ENCODE data around the gene MBNL2.

Gene MBNL2

GRCh38 chr13:97313551-97314260, 91.6 kb downstream of the MBNL2 start:
- no peaks in the 10 kb centered on the region for H3K9me2 ChIP-seq (replicated peaks; ENCODE audit: insufficient read depth, low read length)
- no peaks in the 10 kb centered on the region for H3K9me3 ChIP-seq (replicated peaks; ENCODE audit: insufficient read depth, low read length)
- peaks cover 20% of the 10 kb centered on the region for H3K79me2 ChIP-seq (ENCODE audit: low read length)
- no peak overlapping the region for H2AFZ ChIP-seq (ENCODE audit: low read length)
- H3K27ac ChIP-seq (ENCODE audit: low read length) = no peak overlapping the region
- H3K4me3 ChIP-seq (ENCODE audit: low read length) = no peak overlapping the region
- H3K27me3 ChIP-seq (replicated peaks; ENCODE audit: insufficient read depth, low read length) = no peaks in the 10 kb centered on the region
- TF ChIP-seq EZH2 (optimal IDR thresholded peaks at IDR 0.05; ENCODE audit: low read depth, low read length) = no peak
- no peak for TF ChIP-seq EZH2phosphoT487 (IDR thresholded peaks at IDR 0.05; ENCODE audit: low read length)
- TF ChIP-seq CTCF (IDR thresholded peaks at IDR 0.05; ENCODE audit: low read length) = no peak
- no peak overlapping the region for H3K9ac ChIP-seq (ENCODE audit: low read length)
- no peaks in the 10 kb centered on the region for H3K4me1 ChIP-seq (ENCODE audit: low read length)
- H3F3A ChIP-seq (ENCODE audit: insufficient read depth, low read length) = no peaks in the 10 kb centered on the region
- DNase-seq = no peak
- no peaks in the 10 kb centered on the region for H3K36me3 ChIP-seq (replicated peaks; ENCODE audit: insufficient read depth, low read length)
- no peak overlapping the region for H3K4me2 ChIP-seq (ENCODE audit: low read depth, low read length)
- H4K20me1 ChIP-seq (ENCODE audit: insufficient read depth, low read length) = no peaks in the 10 kb centered on the region

GRCh38 chr13:97316390-97316789, 94.3 kb downstream of the MBNL2 start:
- no peak for DNase-seq

GRCh38 chr13:97317933-97318332, 95.8 kb downstream of the MBNL2 start:
- Histone ChIP-seq H3K27me3 (replicated peaks; ENCODE audit: insufficient read depth, low read length) (no peaks in the 10 kb centered on the region), H3K9me3 (replicated peaks; ENCODE audit: insufficient read depth, low read length) (no peaks in the 10 kb centered on the region), H3K4me1 (ENCODE audit: low read length) (no peaks in the 10 kb centered on the region), H3K4me2 (ENCODE audit: low read depth, low read length) (no peak overlapping the region), H3F3A (ENCODE audit: insufficient read depth, low read length) (no peaks in the 10 kb centered on the region), H3K4me3 (ENCODE audit: low read length) (no peak overlapping the region), H3K9ac (ENCODE audit: low read length) (no peak overlapping the region), H2AFZ (ENCODE audit: low read length) (no peak overlapping the region), H3K79me2 (ENCODE audit: low read length) (peaks cover 20% of the 10 kb centered on the region), H3K36me3 (replicated peaks; ENCODE audit: insufficient read depth, low read length) (no peaks in the 10 kb centered on the region), H3K27ac (ENCODE audit: low read length) (no peak overlapping the region), H4K20me1 (ENCODE audit: insufficient read depth, low read length) (no peaks in the 10 kb centered on the region), H3K9me2 (replicated peaks; ENCODE audit: insufficient read depth, low read length) (no peaks in the 10 kb centered on the region)
- TF ChIP-seq EZH2phosphoT487 (IDR thresholded peaks at IDR 0.05; ENCODE audit: low read length) (no peak), EZH2 (optimal IDR thresholded peaks at IDR 0.05; ENCODE audit: low read depth, low read length) (no peak), CTCF (IDR thresholded peaks at IDR 0.05; ENCODE audit: low read length) (no peak)
- DNase-seq = no peak

More at GRCh38 chr13:97316390-97316789, 94.3 kb downstream of the MBNL2 start:
- no peaks in the 10 kb centered on the region for H3K9me2 ChIP-seq (replicated peaks; ENCODE audit: insufficient read depth, low read length)
- no peak overlapping the region for H3K9ac ChIP-seq (ENCODE audit: low read length)
- H3K4me1 ChIP-seq (ENCODE audit: low read length) = no peaks in the 10 kb centered on the region
- no peaks in the 10 kb centered on the region for H3K27me3 ChIP-seq (replicated peaks; ENCODE audit: insufficient read depth, low read length)
- no peak overlapping the region for H3K27ac ChIP-seq (ENCODE audit: low read length)
- no peaks in the 10 kb centered on the region for H4K20me1 ChIP-seq (ENCODE audit: insufficient read depth, low read length)
- H3F3A ChIP-seq (ENCODE audit: insufficient read depth, low read length) = no peaks in the 10 kb centered on the region
- H3K9me3 ChIP-seq (replicated peaks; ENCODE audit: insufficient read depth, low read length) = no peaks in the 10 kb centered on the region
- H3K36me3 ChIP-seq (replicated peaks; ENCODE audit: insufficient read depth, low read length) = no peaks in the 10 kb centered on the region
- H3K4me2 ChIP-seq (ENCODE audit: low read depth, low read length) = no peak overlapping the region
- H2AFZ ChIP-seq (ENCODE audit: low read length) = no peak overlapping the region
- TF ChIP-seq EZH2 (optimal IDR thresholded peaks at IDR 0.05; ENCODE audit: low read depth, low read length) (no peak), EZH2phosphoT487 (IDR thresholded peaks at IDR 0.05; ENCODE audit: low read length) (no peak), CTCF (IDR thresholded peaks at IDR 0.05; ENCODE audit: low read length) (no peak)
- H3K4me3 ChIP-seq (ENCODE audit: low read length) = no peak overlapping the region
- peaks cover 20% of the 10 kb centered on the region for H3K79me2 ChIP-seq (ENCODE audit: low read length)

All from MM.1S (cell line).